A549 treated with GW870086 at 1 μM for 4 hours (cell line): ENCODE measurements around the gene STMND1. TPM values are rescaled to one million over a fixed set of nuclear protein-coding genes. Genes with fewer than 3 reads are reported as not detected.

Experiments used
- total RNA-seq: library from RNA; stranded (reverse); fragments of 200-300 nt; extraction: Qiagen RNA extraction; gene quantifications from 5 replicates; pipeline ENCODE4 v1.2.3, GENCODE V29; 2022; ENCODE audit warnings: low read depth

STMND1 gene
- not detected in 5 replicates for total RNA-seq

DNA sequence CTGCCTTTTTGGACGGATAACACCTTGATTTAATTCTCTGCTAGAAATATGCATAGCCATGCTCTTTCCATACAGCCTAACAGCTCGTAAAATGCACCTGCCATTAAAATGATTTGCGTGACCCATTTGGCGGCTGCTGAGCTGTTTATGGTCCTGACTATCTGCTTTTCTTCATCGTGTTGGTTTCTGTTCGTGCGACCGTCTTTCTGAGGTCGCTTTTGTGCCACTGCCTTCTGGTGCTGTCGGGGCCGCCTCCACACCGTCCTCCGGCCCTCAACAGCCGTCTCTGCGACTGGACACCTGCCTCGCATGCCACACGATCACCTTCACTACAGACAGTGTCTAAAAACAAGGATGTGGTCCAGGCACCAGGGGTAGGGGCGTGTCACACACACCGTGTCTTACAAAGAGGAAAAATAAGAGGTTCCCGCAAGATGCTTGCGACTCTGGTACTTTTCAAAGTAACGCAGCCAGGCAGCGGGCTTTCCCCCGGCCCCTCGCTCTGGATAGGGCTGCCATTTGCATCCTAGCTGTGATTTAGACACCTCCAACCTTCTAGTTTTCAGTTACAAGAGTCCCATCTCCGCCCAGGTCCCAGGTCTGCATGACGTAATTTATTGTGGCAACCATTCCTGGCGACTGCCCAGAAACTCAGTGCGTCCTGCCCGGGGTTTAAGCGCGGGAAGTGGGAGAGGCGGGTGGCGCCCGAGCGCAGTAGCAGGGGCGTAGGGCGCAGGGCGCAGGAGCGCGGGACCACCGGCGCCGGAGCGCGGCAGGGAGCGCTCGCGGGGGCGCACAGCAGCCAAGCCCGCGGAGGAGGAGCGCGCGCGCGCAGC lies at the start of gene STMND1:
STMND1 (plus strand) TSS at position 629 of the 836 bp plus-strand sequence. CDS start 208 bp downstream, outside the sequence.

Other genes starting within 250 kb of the STMND1 start
- gene RBM24, start 179.3 kb downstream of the STMND1 start, total RNA-seq = 6.5 to 9.3 TPM (median 7.9 TPM) in 5 replicates